HCT116 (cell line): ENCODE data around the gene SCARF2. TPM values are rescaled to one million over a fixed set of nuclear protein-coding genes. Genes with fewer than 3 reads are reported as not detected.
"Not testable (repeated sequence)": the region's sequence is repeated elsewhere in the genome, so short reads cannot be mapped to it uniquely, and the experiment has no call there.

ENCODE experiments used
- ATAC-seq: fragments of 200-7000 bp; cut with Tn5 transposase; 2 replicates; pipeline ENCODE4 v1.9.1; 2020; ENCODE audit warnings: mild to moderate bottlenecking, moderate library complexity
- BruUV-seq: library from RNA; stranded (reverse); fragments of 400-500 nt; replicated peaks from 2 replicates; lab custom pipeline; 2021; lab: Mats Ljungman, UMichigan
- CTCF ChIA-PET: fragments of 300-600 bp; sonication (Branson Sonifier 250); formaldehyde crosslinking; loops from one replicate; lab custom pipeline; 2021; ENCODE audit warnings: antibody characterized with exemption; lab: Charles Lee
- POLR2A ChIA-PET: fragments of 300-600, 350-600 bp; sonication (Branson Sonifier 250); formaldehyde crosslinking; loops from one replicate; lab custom pipeline; 2021; ENCODE audit warnings: antibody characterized with exemption; lab: Charles Lee
- RAD21 ChIA-PET, 2 experiments: fragments of 300-600 bp; sonication (Branson Sonifier 250); formaldehyde crosslinking; loops; one replicate each; lab custom pipeline; 2023; ENCODE audit warnings: low total read pairs in 2 of 2; ENCODE audit not compliant: uncharacterized antibody in 2 of 2, unreplicated experiment in 2 of 2, low non-redundant PET in 1 of 2; lab: Charles Lee
- DNase-seq: peaks from one replicate; pipeline ENCODE4 v3.0.0-alpha.2; 2010; ENCODE audit warnings: low read depth, low spot score
- H2AFZ ChIP-seq: fragments of 200-600 bp; shearing (Covaris generic), sonication (generic); 2 replicates; pipeline ENCODE4 v1.6.1; 2017; ENCODE audit warnings: low read depth, mixed run types, mixed read lengths, antibody characterized with exemption, low read length; ENCODE audit not compliant: poor library complexity, severe bottlenecking
- H3K27ac ChIP-seq: 2 replicates; pipeline ENCODE4 v1.5.1; 2012; ENCODE audit warnings: low read depth, low read length
- H3K27me3 ChIP-seq: fragments of 200-600 bp; sonication (generic); 2 replicates; pipeline ENCODE4 v1.6.1; 2016; ENCODE audit warnings: mixed run types, low read length, mixed read lengths; ENCODE audit not compliant: insufficient read depth
- H3K36me3 ChIP-seq, 2 experiments: fragments of 200-500 bp in 1 of 2; fragments of 200-600 bp in 1 of 2; sonication (Bioruptor generic) in 1 of 2; sonication (generic) in 1 of 2; 2 replicates each; pipeline versions ENCODE4 v1.5.1 to v1.6.1; 2014 to 2016; ENCODE audit warnings: low read length in 2 of 2, inconsistent platforms in 1 of 2, mixed read lengths in 1 of 2, mixed run types in 1 of 2; ENCODE audit not compliant: insufficient read depth in 2 of 2, control insufficient read depth in 1 of 2
- H3K4me1 ChIP-seq, 2 experiments: fragments of 200-600 bp in 1 of 2; sonication (generic) in 1 of 2; 2 replicates each; pipeline versions ENCODE4 v1.5.1 to v1.6.1; 2012 to 2017; ENCODE audit warnings: low read length in 2 of 2, inconsistent platforms in 1 of 2, mild to moderate bottlenecking in 1 of 2, mixed read lengths in 1 of 2, mixed run types in 1 of 2, moderate library complexity in 1 of 2; ENCODE audit not compliant: insufficient read depth in 2 of 2, control insufficient read depth in 1 of 2
- H3K4me2 ChIP-seq: fragments of 200-600 bp; sonication (generic); 2 replicates; pipeline ENCODE4 v1.6.1; 2017; ENCODE audit warnings: mixed run types, low read length, mixed read lengths
- H3K4me3 ChIP-seq, 2 experiments: fragments of 200-600 bp in 1 of 2; sonication (generic) in 1 of 2; replicated peaks in 1 of 2; 2 replicates each; pipeline ENCODE4 v1.5.1; 2011 to 2016; ENCODE audit warnings: low read length in 2 of 2, control low read depth in 1 of 2, low read depth in 1 of 2, mild to moderate bottlenecking in 1 of 2, mixed read lengths in 1 of 2, mixed run types in 1 of 2
- H3K79me2 ChIP-seq: fragments of 200-600 bp; sonication (generic); 2 replicates; pipeline ENCODE4 v1.6.1; 2017; ENCODE audit warnings: mild to moderate bottlenecking, mixed run types, low read length, moderate library complexity, mixed read lengths; ENCODE audit not compliant: insufficient read depth
- H3K9ac ChIP-seq: fragments of 200-600 bp; sonication (generic); 2 replicates; pipeline ENCODE4 v1.6.1; 2016; ENCODE audit warnings: low read length, mixed read lengths
- H3K9me2 ChIP-seq: fragments of 200-600 bp; sonication (generic), shearing (Covaris generic); 2 replicates; pipeline ENCODE4 v1.6.1; 2017; ENCODE audit warnings: mixed run types, mild to moderate bottlenecking, moderate library complexity; ENCODE audit not compliant: insufficient read depth
- H3K9me3 ChIP-seq, 2 experiments: fragments of 200-500 bp in 1 of 2; fragments of 200-600 bp in 1 of 2; sonication (Bioruptor generic) in 1 of 2; sonication (generic) in 1 of 2; 2 replicates each; pipeline ENCODE4 v1.6.1; 2014 to 2017; ENCODE audit warnings: low read length in 2 of 2, mixed read lengths in 2 of 2, inconsistent platforms in 1 of 2, low read depth in 1 of 2, mild to moderate bottlenecking in 1 of 2, mixed run types in 1 of 2, moderate library complexity in 1 of 2; ENCODE audit not compliant: control insufficient read depth in 1 of 2, insufficient read depth in 1 of 2
- H4K20me1 ChIP-seq: fragments of 200-600 bp; sonication (generic), shearing (Covaris generic); 2 replicates; pipeline ENCODE4 v1.6.1; 2017; ENCODE audit warnings: mixed run types, mild to moderate bottlenecking, moderate library complexity; ENCODE audit not compliant: insufficient read depth
- CEBPB ChIP-seq: IDR thresholded peaks from 2 replicates; pipeline ENCODE4 v1.6.1; 2012; ENCODE audit warnings: low read depth
- ELF1 ChIP-seq: IDR thresholded peaks from 2 replicates; pipeline ENCODE4 v1.6.1; 2012; ENCODE audit warnings: low read depth, borderline replicate concordance
- EZH2 ChIP-seq: fragments of 200-600 bp; sonication (generic); IDR thresholded peaks from 2 replicates; pipeline ENCODE4 v1.6.1; 2017; ENCODE audit warnings: antibody characterized with exemption, mixed run types
- JUND ChIP-seq: IDR thresholded peaks from 2 replicates; pipeline ENCODE4 v1.6.1; 2012
- POLR2A ChIP-seq: IDR thresholded peaks from 2 replicates; pipeline ENCODE4 v1.7.0; 2011; ENCODE audit warnings: borderline replicate concordance; ENCODE audit not compliant: insufficient read depth, insufficient read length; ENCODE audit errors: extremely low read depth
- TCF7L2 ChIP-seq: IDR thresholded peaks from 2 replicates; pipeline ENCODE4 v1.7.0; 2011; ENCODE audit warnings: borderline replicate concordance, inconsistent platforms; ENCODE audit not compliant: insufficient read depth, insufficient read length; ENCODE audit errors: extremely low read depth
- ZBTB33 ChIP-seq: IDR thresholded peaks from 2 replicates; pipeline ENCODE4 v1.6.1; 2011; ENCODE audit warnings: mild to moderate bottlenecking, low read length, moderate library complexity; ENCODE audit not compliant: insufficient replicate concordance; ENCODE audit errors: extremely low read depth
- ZNF274 ChIP-seq: fragments of 200-500 bp; sonication (Bioruptor generic); IDR thresholded peaks from 2 replicates; pipeline ENCODE4 v1.6.1; 2014; ENCODE audit warnings: mild to moderate bottlenecking, low read depth, low read length, inconsistent platforms
- intact Hi-C: fragments of 100-400 bp; cut with micrococcal nuclease; formaldehyde crosslinking; loops from 2 replicates; pipeline ENCODE4 v1.10.0; 2022
- total RNA-seq: library from RNA; stranded (reverse); gene quantifications from one replicate; pipeline ENCODE4 v1.2.1, GENCODE V29; 2021; ENCODE audit not compliant: unreplicated experiment

The SCARF2 gene
- total RNA-seq, 1 experiment from 2014 or later, result 2.5 TPM

GRCh38 chr22:20392983-20393704, 44.5 kb downstream of the SCARF2 start:
- DNase-seq, result no peak
- ATAC-seq, result no peak; the same call in none of the 2 replicates
- Histone ChIP-seq H3K9me2 (no peaks in the 10 kb centered on the region), H3K27me3 (no peaks in the 10 kb centered on the region), H3K9me3 (no peaks in the 10 kb centered on the region), H3K4me1 (peaks cover 9 to 22% of the 10 kb centered on the region in 2 experiments), H4K20me1 (no peaks in the 10 kb centered on the region), H2AFZ (peak overlapping the region; percentile 90), H3K4me2 (peak overlapping the region; percentile 96)
- ChIA-PET CTCF (no interaction called here), POLR2A (no interaction called here)
- TF ChIP-seq JUND, result no peak
- no peak for TF ChIP-seq EZH2
- TF ChIP-seq CEBPB, result no peak
- TF ChIP-seq ELF1, result no peak
- no peak for TF ChIP-seq POLR2A
- TF ChIP-seq TCF7L2, result no peak
- no peak for TF ChIP-seq ZNF274
- no peak for TF ChIP-seq ZBTB33
- TF ChIP-seq, all 23 proteins: peak for 0
- H3K27ac ChIP-seq, result peak overlapping the region; percentile 76
- RAD21 ChIA-PET, result no interaction called here
- intact Hi-C loops, result no loop called here
- H3K79me2 ChIP-seq, result no peaks in the 10 kb centered on the region
- no peaks in the 10 kb centered on the region for H3K36me3 ChIP-seq
- BruUV-seq, result TSS peak; percentile 88
- peak overlapping the region; percentile 88 for H3K9ac ChIP-seq
- peak overlapping the region; percentile 76 to 93 for H3K4me3 ChIP-seq

DNA sequence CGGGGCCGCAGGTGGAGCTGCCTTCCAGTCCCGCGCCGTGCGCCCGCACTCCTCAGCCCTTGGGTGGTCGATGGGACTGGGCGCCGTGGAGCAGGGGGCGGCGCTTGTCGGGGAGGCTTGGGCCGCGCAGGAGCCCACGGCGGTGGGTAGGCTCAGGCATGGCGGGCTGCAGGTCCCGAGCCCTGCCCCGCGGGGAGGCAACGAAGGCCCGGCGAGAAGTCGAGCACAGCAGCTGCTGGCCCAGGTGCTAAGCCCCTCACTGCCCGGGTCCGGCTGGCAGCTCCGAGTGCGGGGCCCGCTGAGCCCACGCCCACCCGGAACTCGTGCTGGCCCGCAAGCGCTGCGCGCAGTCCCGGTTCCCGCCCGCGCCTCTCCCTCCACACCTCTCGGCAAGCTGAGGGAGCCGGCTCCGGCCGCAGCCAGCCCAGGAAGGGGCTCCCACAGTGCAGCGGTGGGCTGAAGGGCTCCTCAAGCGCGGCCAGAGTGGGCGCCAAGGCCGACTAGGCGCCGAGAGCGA, 45.2 kb downstream of the SCARF2 start:
- H3K27me3 ChIP-seq, intact Hi-C loops, RAD21 ChIA-PET, H3K79me2 ChIP-seq, CTCF ChIA-PET, H3K9me3 ChIP-seq, H3K27ac ChIP-seq, H3K36me3 ChIP-seq, H2AFZ ChIP-seq, H3K4me2 ChIP-seq, H3K9me2 ChIP-seq, BruUV-seq, H4K20me1 ChIP-seq, ATAC-seq, H3K4me3 ChIP-seq, POLR2A ChIA-PET, DNase-seq, H3K9ac ChIP-seq: not testable (repeated sequence)
- H3K4me1 ChIP-seq, result peaks cover 9 to 22% of the 10 kb centered on the region in 2 experiments
